Thyroid gland (tissue), 4 donors: Measurements from ENCODE around the gene SEC14L2. TPM values are rescaled to one million over a fixed set of nuclear protein-coding genes. Genes with fewer than 3 reads are reported as not detected.

Experiments
- DNase-seq, 2 donors: peaks; one replicate each; pipeline ENCODE4 v3.0.0-alpha.2; 2019
- H3K27ac ChIP-seq, 3 donors: fragments of 200-600 bp; sonication (generic); 1 replicate in 2 of 3; 2 replicates in 1 of 3; pipeline ENCODE4 v1.5.1; 2016 to 2019; ENCODE audit warnings: mild to moderate bottlenecking in 1 of 3, moderate library complexity in 1 of 3
- H3K27me3 ChIP-seq: fragments of 200-600 bp; sonication (generic); one replicate; pipeline ENCODE4 v1.5.1; 2019
- H3K36me3 ChIP-seq, 2 donors: fragments of 200-600 bp; sonication (generic); one replicate each; pipeline ENCODE4 v1.5.1; 2016 to 2019
- H3K4me1 ChIP-seq, 2 donors: fragments of 200-600 bp; sonication (generic); one replicate each; pipeline ENCODE4 v1.5.1; 2017 to 2019
- H3K4me3 ChIP-seq, 3 donors: fragments of 200-600 bp; sonication (generic); replicated peaks in 1 of 3; 1 replicate in 2 of 3; 2 replicates in 1 of 3; pipeline ENCODE4 v1.5.1; 2016; ENCODE audit warnings: mild to moderate bottlenecking in 1 of 3
- H3K9me3 ChIP-seq: fragments of 200-600 bp; sonication (generic); one replicate; pipeline ENCODE4 v1.5.1; 2017
- POLR2A ChIP-seq, 2 donors: fragments of 450-650 bp; IDR thresholded peaks; one replicate each; pipeline ENCODE4 v1.6.1; 2017; ENCODE audit warnings: antibody characterized with exemption in 2 of 2, mild to moderate bottlenecking in 2 of 2, moderate library complexity in 1 of 2
- WGBS, 2 donors: methylation state at CpG; one replicate each; pipeline ENCODE4 v1.1.5; 2017; 5-methylcytosine and 5-hydroxymethylcytosine counted together
- intact Hi-C: fragments of 100-400 bp; cut with DNase I; formaldehyde crosslinking; loops from one replicate; pipeline ENCODE4 v1.15.1; 2023
- small RNA-seq: library from RNA; depleted of rRNA; stranded (forward); fragments of <200 nt; gene quantifications from one replicate; pipeline ENCODE3, GENCODE V24; 2016
- total RNA-seq, 4 donors: library from RNA; depleted of rRNA; stranded (reverse); fragments of >200 nt; gene quantifications; one replicate each; pipeline ENCODE4 v1.2.3, GENCODE V29; 2016
- TF ChIP-seq, protein P1 (sequence below), 6 experiments: fragments of 200-600 bp in 3 of 6; fragments of 450-650 bp in 3 of 6; sonication (generic) in 3 of 6; IDR thresholded peaks; one replicate each; pipeline ENCODE4 v1.5.1; 2016 to 2019; ENCODE audit warnings: antibody characterized with exemption in 6 of 6, mild to moderate bottlenecking in 2 of 6, inconsistent platforms in 1 of 6, moderate library complexity in 1 of 6

SEC14L2 gene
- total RNA-seq, 4 donors from 2014 or later, result 26.6 to 59.1 (median 30.4) TPM

DNA sequence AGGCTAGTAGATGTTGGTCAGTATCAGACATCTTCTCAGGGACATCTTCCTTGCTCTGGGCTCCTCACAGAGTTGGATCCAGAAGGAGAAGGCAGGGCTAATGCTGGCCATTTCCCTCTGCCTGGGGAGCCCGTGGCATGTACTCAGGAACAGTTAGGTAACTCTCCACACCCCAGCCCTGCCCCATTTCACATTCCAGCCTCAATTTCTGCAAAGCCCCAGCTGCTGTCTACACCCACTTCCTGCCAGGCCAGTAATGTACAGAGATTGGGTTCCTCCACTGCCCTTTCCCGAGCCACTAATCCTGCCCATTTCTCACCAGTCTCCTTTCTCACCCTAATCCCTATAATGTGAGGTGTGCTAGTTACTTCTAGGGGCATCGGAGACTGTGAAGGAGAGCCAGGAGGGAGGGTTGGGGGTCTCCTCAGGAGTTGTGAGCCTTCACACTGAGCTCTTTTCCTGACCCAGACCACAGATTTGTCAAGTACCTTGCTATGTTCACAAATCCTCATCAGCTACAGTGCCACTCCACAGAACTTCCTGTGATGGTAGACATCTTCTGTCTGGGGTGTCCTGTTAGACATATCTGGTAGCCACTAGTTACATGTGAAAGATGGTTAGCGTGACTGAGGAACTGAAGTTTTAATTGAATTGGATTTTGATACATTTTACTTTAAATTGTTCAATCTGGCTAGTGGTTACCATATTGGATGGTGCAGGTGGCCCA lies 76.3 kb downstream of the SEC14L2 start:
- Histone ChIP-seq H3K4me1 (peaks cover 4 to 5% of the 10 kb centered on the region in 2 donors), H3K4me3 (no peak overlapping the region), H3K36me3 (no peaks in the 10 kb centered on the region), H3K9me3 (no peaks in the 10 kb centered on the region), H3K27ac (no peak overlapping the region), H3K27me3 (no peaks in the 10 kb centered on the region)
- no peak for DNase-seq
- intact Hi-C loops, result no loop called here
- TF ChIP-seq POLR2A (IDR thresholded peaks at IDR 0.05), result no peak
- TF ChIP-seq, protein P1, sequence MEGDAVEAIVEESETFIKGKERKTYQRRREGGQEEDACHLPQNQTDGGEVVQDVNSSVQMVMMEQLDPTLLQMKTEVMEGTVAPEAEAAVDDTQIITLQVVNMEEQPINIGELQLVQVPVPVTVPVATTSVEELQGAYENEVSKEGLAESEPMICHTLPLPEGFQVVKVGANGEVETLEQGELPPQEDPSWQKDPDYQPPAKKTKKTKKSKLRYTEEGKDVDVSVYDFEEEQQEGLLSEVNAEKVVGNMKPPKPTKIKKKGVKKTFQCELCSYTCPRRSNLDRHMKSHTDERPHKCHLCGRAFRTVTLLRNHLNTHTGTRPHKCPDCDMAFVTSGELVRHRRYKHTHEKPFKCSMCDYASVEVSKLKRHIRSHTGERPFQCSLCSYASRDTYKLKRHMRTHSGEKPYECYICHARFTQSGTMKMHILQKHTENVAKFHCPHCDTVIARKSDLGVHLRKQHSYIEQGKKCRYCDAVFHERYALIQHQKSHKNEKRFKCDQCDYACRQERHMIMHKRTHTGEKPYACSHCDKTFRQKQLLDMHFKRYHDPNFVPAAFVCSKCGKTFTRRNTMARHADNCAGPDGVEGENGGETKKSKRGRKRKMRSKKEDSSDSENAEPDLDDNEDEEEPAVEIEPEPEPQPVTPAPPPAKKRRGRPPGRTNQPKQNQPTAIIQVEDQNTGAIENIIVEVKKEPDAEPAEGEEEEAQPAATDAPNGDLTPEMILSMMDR (IDR thresholded peaks at IDR 0.05), result no peak
- 68 to 77% methylated on average over 4 of the region's 4 CpGs for WGBS, 2 donors

DNA sequence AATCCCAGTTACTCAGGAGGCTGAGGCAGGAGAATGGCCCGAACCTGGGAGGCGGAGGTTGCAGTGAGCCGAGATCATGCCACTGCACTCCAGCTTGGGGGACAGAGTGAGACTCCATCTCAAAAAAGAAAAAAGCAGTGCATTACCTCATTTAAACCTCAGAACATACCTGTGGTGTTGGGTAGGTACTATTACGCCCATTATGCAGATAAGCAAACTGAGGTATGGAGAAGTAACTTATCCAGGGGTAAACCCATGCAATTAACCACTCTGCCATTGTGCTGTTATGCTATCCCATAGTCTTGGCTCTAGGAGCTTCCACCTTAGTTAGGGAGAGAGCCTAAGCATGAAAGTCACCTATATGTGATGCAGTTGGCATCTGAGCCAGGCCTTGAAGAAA lies 77.3 kb downstream of the SEC14L2 start:
- 94 to 99% methylated on average over 4 of the region's 4 CpGs for WGBS, 2 donors
- no peaks in the 10 kb centered on the region for H3K9me3 ChIP-seq
- H3K4me1 ChIP-seq, result peaks cover 4 to 5% of the 10 kb centered on the region in 2 donors
- no peak for DNase-seq
- H3K27ac ChIP-seq, result no peak overlapping the region
- TF ChIP-seq, protein P1 (IDR thresholded peaks at IDR 0.05), result no peak
- TF ChIP-seq POLR2A (IDR thresholded peaks at IDR 0.05), result no peak
- intact Hi-C loops, result no loop called here
- H3K36me3 ChIP-seq, result no peaks in the 10 kb centered on the region
- no peaks in the 10 kb centered on the region for H3K27me3 ChIP-seq
- no peak overlapping the region for H3K4me3 ChIP-seq

Small RNA genes lying within 50 kb of the gene (small RNA-seq; reads per million reads assigned to genes)
- gene AC004832.3 (not detected), gene RNU6-564P (0.75 reads per million)

Other genes starting within 250 kb of the SEC14L2 start
- 1 to 10 TPM in 3 of 4 donors, under 1 TPM in 1; 0.89 to 2.6 (median 2.2) TPM for gene LIF, start 150.3 kb upstream of the SEC14L2 start, total RNA-seq
- under 1 TPM in 1 of 4 donors, not detected in 3; 0.40 TPM for gene OSM, start 130.2 kb upstream of the SEC14L2 start, total RNA-seq
- gene CASTOR1, start 107.5 kb upstream of the SEC14L2 start, total RNA-seq, result 10 to 100 TPM; 16.5 to 36.0 (median 27.7) TPM
- 10 to 100 TPM; 28.4 to 44.7 (median 35.9) TPM for gene TBC1D10A, start 70.1 kb upstream of the SEC14L2 start, total RNA-seq
- 100 to 1,000 TPM in 3 of 4 donors, 10 to 100 TPM in 1; 52.8 to 193 (median 135) TPM for gene SF3A1, start 40.1 kb upstream of the SEC14L2 start, total RNA-seq
- gene CCDC157, start 40.0 kb upstream of the SEC14L2 start, total RNA-seq, result 10 to 100 TPM in 3 of 4 donors, 1 to 10 TPM in 1; 8.1 to 18.3 (median 15.6) TPM
- gene RNF215, start 9.6 kb upstream of the SEC14L2 start, total RNA-seq, result 10 to 100 TPM; 14.8 to 25.5 (median 18.8) TPM
- 10 to 100 TPM in 3 of 4 donors, 1 to 10 TPM in 1; 5.8 to 25.7 (median 14.4) TPM for gene MTFP1, start 28.8 kb downstream of the SEC14L2 start, total RNA-seq
- 1 to 10 TPM in 1 of 4 donors, not detected in 3; 1.5 TPM for gene SEC14L3, start 75.0 kb downstream of the SEC14L2 start, total RNA-seq
- under 1 TPM in 3 of 4 donors, not detected in 1; 0.13 to 0.39 (median 0.22) TPM for gene SEC14L4, start 108.7 kb downstream of the SEC14L2 start, total RNA-seq
- gene SEC14L6, start 149.7 kb downstream of the SEC14L2 start, total RNA-seq, result under 1 TPM in 1 of 4 donors, not detected in 3; 0.11 TPM
- 1 to 10 TPM in 1 of 4 donors, under 1 TPM in 2, not detected in 1; 0.50 to 1.4 (median 0.67) TPM for gene GAL3ST1, start 177.6 kb downstream of the SEC14L2 start, total RNA-seq
- gene PES1, start 194.9 kb downstream of the SEC14L2 start, total RNA-seq, result 10 to 100 TPM; 36.6 to 62.4 (median 47.9) TPM
- 10 to 100 TPM; 26.3 to 55.1 (median 41.4) TPM for gene TCN2, start 210.2 kb downstream of the SEC14L2 start, total RNA-seq
- gene SLC35E4, start 238.8 kb downstream of the SEC14L2 start, total RNA-seq, result 1 to 10 TPM; 3.7 to 6.3 (median 5.0) TPM